Measurements from ENCODE around the gene NADK2.
A peak's percentile ranks its signal among the peaks of the same experiment; 100 is the strongest.
"Not testable (repeated sequence)": the region's sequence is repeated elsewhere in the genome, so short reads cannot be mapped to it uniquely, and the experiment has no call there.

Gene NADK2

GRCh38 chr5:36241631-36242533, at the start of gene NADK2:
Gene NADK2, minus strand, starts transcription at chr5:36241925. Its CDS starts 127 bp downstream, at chr5:36241798.
- DNase-seq, result peak; percentile 94

GRCh38 chr5:36285837-36286615, 44.3 kb upstream of the NADK2 start:
- DNase-seq, result no peak

GRCh38 chr5:36283775-36284174, 42.0 kb upstream of the NADK2 start:
- not testable (repeated sequence) for DNase-seq

GRCh38 chr5:36281626-36282025, 39.9 kb upstream of the NADK2 start:
- DNase-seq, result no peak

GRCh38 chr5:36279054-36279698, 37.5 kb upstream of the NADK2 start:
- DNase-seq, result no peak

- DNase-seq, result no peak
These were observed 35.9 kb upstream of the NADK2 start for GRCh38 chr5:36277521-36278176.

- no peak for DNase-seq
These were observed 35.1 kb upstream of the NADK2 start for GRCh38 chr5:36276864-36277263.

GRCh38 chr5:36273809-36274526, 32.2 kb upstream of the NADK2 start:
- DNase-seq, result no peak

GRCh38 chr5:36272136-36272690, 30.5 kb upstream of the NADK2 start:
- DNase-seq, result no peak

- DNase-seq, result no peak
These were observed 29.3 kb upstream of the NADK2 start for GRCh38 chr5:36270876-36271575.

GRCh38 chr5:36270175-36270574, 28.4 kb upstream of the NADK2 start:
- DNase-seq, result peak; percentile 10

GRCh38 chr5:36269478-36269877, 27.8 kb upstream of the NADK2 start:
- no peak for DNase-seq

GRCh38 chr5:36267905-36268304, 26.2 kb upstream of the NADK2 start:
- no peak for DNase-seq

GRCh38 chr5:36264202-36264760, 22.6 kb upstream of the NADK2 start:
- no peak for DNase-seq

GRCh38 chr5:36261186-36261585, 19.5 kb upstream of the NADK2 start:
- DNase-seq, result no peak

- DNase-seq, result no peak
These were observed 11.8 kb upstream of the NADK2 start for GRCh38 chr5:36253575-36253974.

- DNase-seq, result no peak
These were observed 11.1 kb upstream of the NADK2 start for GRCh38 chr5:36252722-36253365.

- DNase-seq, result no peak
These were observed 9.5 kb upstream of the NADK2 start for GRCh38 chr5:36251218-36251617.

- no peak for DNase-seq
These were observed 8.7 kb upstream of the NADK2 start for GRCh38 chr5:36250427-36250826.
